Stomach smooth muscle (tissue), 2 donors: Measurements from ENCODE around the gene GRHL1.

Experiments
- H3K27ac ChIP-seq: one replicate; pipeline ENCODE4 v1.7.0; 2013; ENCODE audit warnings: mild to moderate bottlenecking, low read length, inconsistent platforms
- H3K27me3 ChIP-seq, 2 donors: one replicate each; pipeline ENCODE4 v1.7.0; 2013; ENCODE audit warnings: low read length in 2 of 2; ENCODE audit not compliant: insufficient read depth in 2 of 2, control insufficient read depth in 1 of 2
- H3K36me3 ChIP-seq, 2 donors: one replicate each; pipeline ENCODE4 v1.7.0; 2013; ENCODE audit warnings: low read length in 2 of 2; ENCODE audit not compliant: control insufficient read depth in 2 of 2, insufficient read depth in 2 of 2
- H3K4me1 ChIP-seq: one replicate; pipeline ENCODE4 v1.7.0; 2013; ENCODE audit warnings: low read length; ENCODE audit not compliant: control insufficient read depth, insufficient read depth
- H3K4me3 ChIP-seq, 2 donors: one replicate each; pipeline ENCODE4 v1.7.0; 2013; ENCODE audit warnings: low read length in 2 of 2
- H3K9ac ChIP-seq, 2 donors: one replicate each; pipeline ENCODE4 v1.7.0; 2013; ENCODE audit warnings: low read length in 2 of 2, mild to moderate bottlenecking in 1 of 2
- H3K9me3 ChIP-seq, 2 donors: one replicate each; pipeline ENCODE4 v1.7.0; 2013; ENCODE audit warnings: low read length in 2 of 2; ENCODE audit not compliant: control insufficient read depth in 2 of 2
- donor health status: healthy.
- donor health status: Pancreatic carcinoma.

Gene GRHL1

GRCh38 chr2:9972621-9973479, 21.4 kb downstream of the GRHL1 start:
- Histone ChIP-seq H3K36me3 (no peaks in the 10 kb centered on the region), H3K4me1 (peaks cover 22% of the 10 kb centered on the region), H3K4me3 (no peak overlapping the region), H3K27ac (no peak overlapping the region), H3K9ac (no peak overlapping the region), H3K9me3 (no peaks in the 10 kb centered on the region), H3K27me3 (no peaks in the 10 kb centered on the region)

GRCh38 chr2:9973690-9974089, 22.2 kb downstream of the GRHL1 start:
- Histone ChIP-seq H3K4me3 (no peak overlapping the region), H3K4me1 (peaks cover 22% of the 10 kb centered on the region)

GRCh38 chr2:9974343-9974742, 22.9 kb downstream of the GRHL1 start:
- no peaks in the 10 kb centered on the region for H3K36me3 ChIP-seq
- no peaks in the 10 kb centered on the region for H3K27me3 ChIP-seq
- no peaks in the 10 kb centered on the region for H3K9me3 ChIP-seq
- no peak overlapping the region for H3K9ac ChIP-seq
- H3K4me3 ChIP-seq: no peak overlapping the region
- H3K27ac ChIP-seq: no peak overlapping the region
- peaks cover 22% of the 10 kb centered on the region for H3K4me1 ChIP-seq

More at GRCh38 chr2:9973690-9974089, 22.2 kb downstream of the GRHL1 start:
- Histone ChIP-seq H3K9ac (no peak overlapping the region), H3K27ac (no peak overlapping the region), H3K9me3 (no peaks in the 10 kb centered on the region), H3K36me3 (no peaks in the 10 kb centered on the region), H3K27me3 (no peaks in the 10 kb centered on the region)

- H3K27ac ChIP-seq: peak overlapping the region; percentile 31
- H3K4me3 ChIP-seq: no peak overlapping the region
- no peaks in the 10 kb centered on the region for H3K36me3 ChIP-seq
- no peak overlapping the region for H3K9ac ChIP-seq
- H3K9me3 ChIP-seq: no peaks in the 10 kb centered on the region
- no peaks in the 10 kb centered on the region for H3K27me3 ChIP-seq
- peaks cover 22% of the 10 kb centered on the region for H3K4me1 ChIP-seq
Observed at GRCh38 chr2:9975328-9975727, 23.8 kb downstream of the GRHL1 start.

- Histone ChIP-seq H3K27me3 (no peaks in the 10 kb centered on the region), H3K27ac (peak overlapping the region; percentile 55), H3K36me3 (no peaks in the 10 kb centered on the region), H3K9me3 (no peaks in the 10 kb centered on the region), H3K9ac (no peak overlapping the region), H3K4me1 (peaks cover 22% of the 10 kb centered on the region), H3K4me3 (peak overlapping the region in 1 of 2 donors; percentile 22)
Observed at GRCh38 chr2:9975805-9976447, 24.4 kb downstream of the GRHL1 start.

GRCh38 chr2:9979977-9980376, 28.5 kb downstream of the GRHL1 start:
- no peaks in the 10 kb centered on the region for H3K27me3 ChIP-seq
- no peaks in the 10 kb centered on the region for H3K9me3 ChIP-seq
- H3K9ac ChIP-seq: no peak overlapping the region
- peaks cover 23% of the 10 kb centered on the region for H3K4me1 ChIP-seq
- H3K4me3 ChIP-seq: no peak overlapping the region
- H3K27ac ChIP-seq: no peak overlapping the region
- H3K36me3 ChIP-seq: no peaks in the 10 kb centered on the region

- Histone ChIP-seq H3K27me3 (no peaks in the 10 kb centered on the region), H3K27ac (no peak overlapping the region), H3K4me3 (no peak overlapping the region), H3K9ac (no peak overlapping the region), H3K36me3 (no peaks in the 10 kb centered on the region), H3K9me3 (no peaks in the 10 kb centered on the region), H3K4me1 (peaks cover 19% of the 10 kb centered on the region)
Observed at GRCh38 chr2:9980520-9980919, 29.0 kb downstream of the GRHL1 start.

GRCh38 chr2:9981655-9982054, 30.2 kb downstream of the GRHL1 start:
- H3K9me3 ChIP-seq: no peaks in the 10 kb centered on the region
- peaks cover 9% of the 10 kb centered on the region for H3K4me1 ChIP-seq
- no peaks in the 10 kb centered on the region for H3K36me3 ChIP-seq
- H3K27ac ChIP-seq: no peak overlapping the region
- no peaks in the 10 kb centered on the region for H3K27me3 ChIP-seq
- H3K9ac ChIP-seq: no peak overlapping the region
- no peak overlapping the region for H3K4me3 ChIP-seq

- no peaks in the 10 kb centered on the region for H3K36me3 ChIP-seq
- no peaks in the 10 kb centered on the region for H3K27me3 ChIP-seq
- no peak overlapping the region for H3K4me3 ChIP-seq
- no peak overlapping the region for H3K27ac ChIP-seq
- peak overlapping the region in 1 of 2 donors; percentile 18 for H3K9ac ChIP-seq
- peaks cover 9% of the 10 kb centered on the region for H3K4me1 ChIP-seq
- no peaks in the 10 kb centered on the region for H3K9me3 ChIP-seq
Observed at GRCh38 chr2:9982248-9982647, 30.8 kb downstream of the GRHL1 start.

- Histone ChIP-seq H3K9me3 (no peaks in the 10 kb centered on the region), H3K9ac (no peak overlapping the region), H3K27ac (no peak overlapping the region), H3K4me3 (no peak overlapping the region), H3K27me3 (no peaks in the 10 kb centered on the region), H3K4me1 (peaks cover 9% of the 10 kb centered on the region), H3K36me3 (no peaks in the 10 kb centered on the region)
Observed at GRCh38 chr2:9982891-9983290, 31.4 kb downstream of the GRHL1 start.
